HepG2 (cell line): ENCODE data around the gene TBC1D30. TPM values are rescaled to one million over a fixed set of nuclear protein-coding genes. Genes with fewer than 3 reads are reported as not detected.
A peak's percentile ranks its signal among the peaks of the same experiment; 100 is the strongest.

Source experiments
- ARNT ChIP-seq: fragments of 450-650 bp; IDR thresholded peaks from 2 replicates; pipeline ENCODE4 v1.6.1; 2017
- ASH2L ChIP-seq: fragments of 300-600, 200-600 bp; sonication (generic); IDR thresholded peaks from 2 replicates; pipeline ENCODE4 v1.7.0; 2017; ENCODE audit warnings: low read depth, mild to moderate bottlenecking, moderate library complexity, mixed read lengths, low read length; ENCODE audit not compliant: insufficient read length
- CAMTA2 ChIP-seq: sonication (generic); formaldehyde crosslinking; IDR thresholded peaks from 2 replicates; pipeline ENCODE4 v1.4.0; 2020; ENCODE audit warnings: mild to moderate bottlenecking, missing genetic modification reagents, borderline replicate concordance
- EHMT2 ChIP-seq: fragments of 200-600 bp; sonication (generic); IDR thresholded peaks from 2 replicates; pipeline ENCODE4 v1.7.0; 2017; ENCODE audit warnings: antibody characterized with exemption, low read depth, low read length, borderline replicate concordance
- ETV5 ChIP-seq: IDR thresholded peaks from 2 replicates; pipeline ENCODE4 v1.6.1; 2018; ENCODE audit warnings: missing biosample characterization, missing genetic modification reagents, inconsistent platforms, borderline replicate concordance
- FOXM1 ChIP-seq: sonication (generic); formaldehyde crosslinking; IDR thresholded peaks from 2 replicates; pipeline ENCODE4 v1.5.0; 2020; ENCODE audit warnings: missing genetic modification reagents
- NCOA2 ChIP-seq: sonication (generic); formaldehyde crosslinking; IDR thresholded peaks from 2 replicates; pipeline ENCODE4 v1.8.0; 2022; ENCODE audit warnings: inconsistent platforms
- NFYC ChIP-seq: IDR thresholded peaks from 2 replicates; pipeline ENCODE4 v1.6.1; 2016; ENCODE audit warnings: missing genetic modification reagents, missing compliant biosample characterization
- NKX3-1 ChIP-seq: sonication (generic); formaldehyde crosslinking; IDR thresholded peaks from 2 replicates; pipeline ENCODE4 v1.5.0; 2020; ENCODE audit warnings: missing genetic modification reagents
- NONO ChIP-seq, 2 experiments: fragments of 450-650 bp in 1 of 2; sonication (generic) in 1 of 2; formaldehyde crosslinking in 1 of 2; IDR thresholded peaks in 1 of 2; conservative IDR thresholded peaks in 1 of 2; 2 replicates each; pipeline versions ENCODE4 v1.6.1 to v1.8.0; 2017 to 2022; ENCODE audit warnings: mild to moderate bottlenecking in 1 of 2, missing genetic modification reagents in 1 of 2, moderate library complexity in 1 of 2
- PAX8 ChIP-seq: sonication (generic); formaldehyde crosslinking; IDR thresholded peaks from 2 replicates; pipeline ENCODE4 v1.8.0; 2022; ENCODE audit warnings: mild to moderate bottlenecking, missing genetic modification reagents, borderline replicate concordance
- PHF8 ChIP-seq: sonication (generic); formaldehyde crosslinking; IDR thresholded peaks from 2 replicates; pipeline ENCODE4 v1.5.0; 2020; ENCODE audit warnings: missing genetic modification reagents
- RNF2 ChIP-seq: fragments of 450-650 bp; conservative IDR thresholded peaks from 2 replicates; pipeline ENCODE4 v1.6.1; 2016; ENCODE audit warnings: low read depth
- RORA ChIP-seq: sonication (generic); formaldehyde crosslinking; IDR thresholded peaks from 2 replicates; pipeline ENCODE4 v1.5.0; 2020; ENCODE audit warnings: mild to moderate bottlenecking, missing genetic modification reagents, moderate library complexity
- ZNF441 ChIP-seq: sonication (generic); formaldehyde crosslinking; IDR thresholded peaks from 2 replicates; pipeline ENCODE4 v1.7.0; 2021; ENCODE audit warnings: missing genetic modification reagents, borderline replicate concordance
- ZNF484 ChIP-seq: sonication (generic); formaldehyde crosslinking; IDR thresholded peaks from 2 replicates; pipeline ENCODE4 v1.5.1; 2020; ENCODE audit warnings: mild to moderate bottlenecking, low read depth, missing genetic modification reagents, borderline replicate concordance
- ZNF570 ChIP-seq: sonication (generic); formaldehyde crosslinking; IDR thresholded peaks from 2 replicates; pipeline ENCODE4 v1.4.0; 2020; ENCODE audit warnings: mild to moderate bottlenecking, missing genetic modification reagents, borderline replicate concordance
- ZNF589 ChIP-seq: sonication (generic); formaldehyde crosslinking; conservative IDR thresholded peaks from 2 replicates; pipeline ENCODE4 v1.8.0; 2022; ENCODE audit warnings: mild to moderate bottlenecking, moderate library complexity, missing genetic modification reagents
- ZNF709 ChIP-seq: sonication (generic); formaldehyde crosslinking; IDR thresholded peaks from 2 replicates; pipeline ENCODE4 v1.5.0; 2020; ENCODE audit warnings: mild to moderate bottlenecking, missing genetic modification reagents
- ZNF746 ChIP-seq: sonication (generic); formaldehyde crosslinking; IDR thresholded peaks from 2 replicates; pipeline ENCODE4 v1.8.0; 2022; ENCODE audit warnings: mild to moderate bottlenecking, missing genetic modification reagents
- ZNF766 ChIP-seq: sonication (generic); formaldehyde crosslinking; IDR thresholded peaks from 2 replicates; pipeline ENCODE4 v1.5.0; 2020; ENCODE audit warnings: missing genetic modification reagents, borderline replicate concordance
- ZNF816 ChIP-seq: sonication (generic); formaldehyde crosslinking; IDR thresholded peaks from 2 replicates; pipeline ENCODE4 v1.8.0; 2022; ENCODE audit warnings: missing genetic modification reagents, mild to moderate bottlenecking, borderline replicate concordance
- ZSCAN21 ChIP-seq: sonication (generic); formaldehyde crosslinking; IDR thresholded peaks from 2 replicates; pipeline ENCODE4 v1.8.0; 2022; ENCODE audit warnings: mild to moderate bottlenecking, missing genetic modification reagents, moderate library complexity, borderline replicate concordance
- polyA plus RNA-seq, 8 experiments: library from polyadenylated mRNA; depleted of rRNA in 3 of 8; stranded (reverse) in 7 of 8; unstranded in 1 of 8; fragments of >200 nt; fragmentation: Illumina TruSeq in 4 of 8; extraction: Trizol in 4 of 8; gene quantifications; 2 replicates each; pipeline versions ENCODE4 v1.2.1 to v1.2.3, GENCODE V29; 2011 to 2016; ENCODE audit warnings: low read depth in 4 of 8, missing spikeins in 1 of 8, mixed read lengths in 1 of 8; ENCODE audit not compliant: insufficient read depth in 1 of 8
- total RNA-seq, 5 experiments: library from RNA; depleted of rRNA; stranded (reverse); fragments of >200 nt; fragmentation: Illumina TruSeq; extraction: Trizol; gene quantifications; 2 replicates each; pipeline ENCODE4 v1.2.3, GENCODE V29; 2016; ENCODE audit warnings: low read depth in 1 of 5
- TF ChIP-seq, protein P1 (sequence below): sonication (generic); formaldehyde crosslinking; IDR thresholded peaks from 2 replicates; pipeline ENCODE4 v1.5.0; 2020; ENCODE audit warnings: mild to moderate bottlenecking, missing genetic modification reagents
- TF ChIP-seq, protein P2 (sequence below): IDR thresholded peaks from 2 replicates; pipeline ENCODE4 v1.6.1; 2016; ENCODE audit warnings: missing compliant biosample characterization, missing genetic modification reagents, borderline replicate concordance
- TF ChIP-seq, protein P3 (sequence below): sonication (generic); formaldehyde crosslinking; conservative IDR thresholded peaks from 2 replicates; pipeline ENCODE4 v1.8.0; 2022; ENCODE audit warnings: low read depth, missing genetic modification reagents

Gene TBC1D30
- total and polyA plus RNA-seq, 2 of the 13 experiments (the other 11 are each of a cell fraction or from before 2014, with no cell fraction given): 0.42 to 0.67 TPM

DNA sequence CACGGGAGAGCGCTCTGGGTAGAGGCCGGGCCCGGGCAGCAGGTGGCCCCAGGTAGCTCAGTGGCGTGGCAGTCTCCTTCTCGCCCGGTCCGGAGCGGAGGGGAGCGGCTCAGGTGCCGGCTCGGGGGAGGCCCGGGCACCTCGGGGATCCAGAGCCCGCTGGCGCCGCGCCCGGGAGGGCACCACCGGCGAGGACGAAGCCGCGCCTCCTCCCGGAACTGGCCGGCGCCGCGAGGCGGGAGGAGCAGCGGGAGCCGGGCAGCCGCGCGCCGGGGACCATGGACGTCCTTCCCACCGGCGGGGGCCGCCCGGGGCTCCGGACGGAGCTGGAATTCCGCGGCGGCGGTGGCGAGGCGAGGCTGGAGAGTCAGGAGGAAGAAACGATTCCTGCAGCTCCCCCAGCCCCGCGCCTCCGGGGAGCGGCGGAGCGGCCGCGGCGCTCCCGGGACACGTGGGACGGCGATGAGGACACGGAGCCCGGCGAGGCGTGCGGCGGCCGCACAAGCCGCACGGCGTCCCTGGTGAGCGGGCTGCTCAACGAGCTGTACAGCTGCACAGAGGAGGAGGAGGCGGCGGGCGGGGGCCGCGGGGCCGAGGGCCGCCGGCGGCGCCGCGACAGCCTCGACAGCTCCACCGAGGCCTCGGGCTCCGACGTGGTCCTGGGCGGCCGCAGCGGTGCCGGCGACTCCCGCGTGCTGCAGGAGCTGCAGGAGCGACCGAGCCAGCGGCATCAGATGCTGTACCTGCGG, 43.7 kb upstream of the TBC1D30 start (continued):
- TF ChIP-seq, protein P1, sequence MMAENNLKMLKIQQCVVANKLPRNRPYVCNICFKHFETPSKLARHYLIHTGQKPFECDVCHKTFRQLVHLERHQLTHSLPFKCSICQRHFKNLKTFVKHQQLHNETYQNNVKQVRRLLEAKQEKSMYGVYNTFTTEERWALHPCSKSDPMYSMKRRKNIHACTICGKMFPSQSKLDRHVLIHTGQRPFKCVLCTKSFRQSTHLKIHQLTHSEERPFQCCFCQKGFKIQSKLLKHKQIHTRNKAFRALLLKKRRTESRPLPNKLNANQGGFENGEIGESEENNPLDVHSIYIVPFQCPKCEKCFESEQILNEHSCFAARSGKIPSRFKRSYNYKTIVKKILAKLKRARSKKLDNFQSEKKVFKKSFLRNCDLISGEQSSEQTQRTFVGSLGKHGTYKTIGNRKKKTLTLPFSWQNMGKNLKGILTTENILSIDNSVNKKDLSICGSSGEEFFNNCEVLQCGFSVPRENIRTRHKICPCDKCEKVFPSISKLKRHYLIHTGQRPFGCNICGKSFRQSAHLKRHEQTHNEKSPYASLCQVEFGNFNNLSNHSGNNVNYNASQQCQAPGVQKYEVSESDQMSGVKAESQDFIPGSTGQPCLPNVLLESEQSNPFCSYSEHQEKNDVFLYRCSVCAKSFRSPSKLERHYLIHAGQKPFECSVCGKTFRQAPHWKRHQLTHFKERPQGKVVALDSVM (CRISPR knock-in tag): 0 out of 2 replicates have a peak, but pooled peaks have one; percentile 26
- TF ChIP-seq ZNF484 (CRISPR knock-in tag): no peak
- no peak for TF ChIP-seq RORA (CRISPR knock-in tag)
- TF ChIP-seq ZNF816 (CRISPR knock-in tag): no peak
- TF ChIP-seq, protein P2, sequence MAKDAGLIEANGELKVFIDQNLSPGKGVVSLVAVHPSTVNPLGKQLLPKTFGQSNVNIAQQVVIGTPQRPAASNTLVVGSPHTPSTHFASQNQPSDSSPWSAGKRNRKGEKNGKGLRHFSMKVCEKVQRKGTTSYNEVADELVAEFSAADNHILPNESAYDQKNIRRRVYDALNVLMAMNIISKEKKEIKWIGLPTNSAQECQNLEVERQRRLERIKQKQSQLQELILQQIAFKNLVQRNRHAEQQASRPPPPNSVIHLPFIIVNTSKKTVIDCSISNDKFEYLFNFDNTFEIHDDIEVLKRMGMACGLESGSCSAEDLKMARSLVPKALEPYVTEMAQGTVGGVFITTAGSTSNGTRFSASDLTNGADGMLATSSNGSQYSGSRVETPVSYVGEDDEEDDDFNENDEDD (CRISPR knock-in tag): no peak
- TF ChIP-seq PAX8 (CRISPR knock-in tag): 0 out of 2 replicates have a peak, but pooled peaks have one; percentile 49
- TF ChIP-seq ETV5 (CRISPR knock-in tag): no peak
- TF ChIP-seq, protein P3, sequence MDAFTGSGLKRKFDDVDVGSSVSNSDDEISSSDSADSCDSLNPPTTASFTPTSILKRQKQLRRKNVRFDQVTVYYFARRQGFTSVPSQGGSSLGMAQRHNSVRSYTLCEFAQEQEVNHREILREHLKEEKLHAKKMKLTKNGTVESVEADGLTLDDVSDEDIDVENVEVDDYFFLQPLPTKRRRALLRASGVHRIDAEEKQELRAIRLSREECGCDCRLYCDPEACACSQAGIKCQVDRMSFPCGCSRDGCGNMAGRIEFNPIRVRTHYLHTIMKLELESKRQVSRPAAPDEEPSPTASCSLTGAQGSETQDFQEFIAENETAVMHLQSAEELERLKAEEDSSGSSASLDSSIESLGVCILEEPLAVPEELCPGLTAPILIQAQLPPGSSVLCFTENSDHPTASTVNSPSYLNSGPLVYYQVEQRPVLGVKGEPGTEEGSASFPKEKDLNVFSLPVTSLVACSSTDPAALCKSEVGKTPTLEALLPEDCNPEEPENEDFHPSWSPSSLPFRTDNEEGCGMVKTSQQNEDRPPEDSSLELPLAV: no peak
- no peak; the same call in 1 of the 2 replicates for TF ChIP-seq ZNF709 (CRISPR knock-in tag)
- peak; percentile 26; the same call in 1 of the 2 replicates for TF ChIP-seq ZSCAN21
- peak; percentile 64 for TF ChIP-seq ZNF441 (CRISPR knock-in tag)
- TF ChIP-seq NONO (IDR thresholded peaks at IDR 0.05): no peak
- TF ChIP-seq NONO (CRISPR knock-in tag; conservative IDR thresholded peaks at IDR 0.05): no peak
- no peak for TF ChIP-seq CAMTA2 (CRISPR knock-in tag)
- TF ChIP-seq EHMT2: no peak
- no peak for TF ChIP-seq ZNF766 (CRISPR knock-in tag)
- no peak for TF ChIP-seq ZNF589 (CRISPR knock-in tag)
- TF ChIP-seq PHF8: no peak
- no peak for TF ChIP-seq ZNF570 (CRISPR knock-in tag)
- no peak for TF ChIP-seq NCOA2 (CRISPR knock-in tag)
- no peak for TF ChIP-seq ASH2L
- TF ChIP-seq RNF2: peak; percentile 34; the same call in 1 of the 2 replicates
- no peak for TF ChIP-seq ARNT
- no peak for TF ChIP-seq NFYC (CRISPR knock-in tag)
- TF ChIP-seq NKX3-1 (CRISPR knock-in tag): no peak
- TF ChIP-seq FOXM1: no peak
- TF ChIP-seq ZNF746 (CRISPR knock-in tag): no peak
